Calu3 (cell line): ENCODE results near the gene TRPM1. TPM values are rescaled to one million over a fixed set of nuclear protein-coding genes. Genes with fewer than 3 reads are reported as not detected.

Experiments
- BruUV-seq: library from RNA; stranded (reverse); fragments of 400-500 nt; replicated peaks from 2 replicates; lab custom pipeline; 2021; lab: Mats Ljungman, UMichigan
- CTCF ChIA-PET: fragments of 300-600 bp; sonication (Branson Sonifier 250); formaldehyde crosslinking; loops from one replicate; lab custom pipeline; 2022; ENCODE audit warnings: antibody characterized with exemption; lab: Charles Lee
- DNase-seq: peaks from one replicate; pipeline ENCODE4 v3.0.0; 2022
- H3K27ac Mint-ChIP-seq: one replicate; pipeline ENCODE4 v1.8.0; 2022; ENCODE audit warnings: mixed read lengths; ENCODE audit not compliant: unreplicated experiment
- H3K27me3 Mint-ChIP-seq: one replicate; pipeline ENCODE4 v1.8.0; 2022; ENCODE audit warnings: mixed read lengths; ENCODE audit not compliant: unreplicated experiment
- H3K36me3 Mint-ChIP-seq: one replicate; pipeline ENCODE4 v1.8.0; 2022; ENCODE audit warnings: mild to moderate bottlenecking, moderate library complexity, mixed read lengths; ENCODE audit not compliant: insufficient read depth, unreplicated experiment
- H3K4me1 Mint-ChIP-seq: one replicate; pipeline ENCODE4 v1.8.0; 2022; ENCODE audit warnings: mild to moderate bottlenecking, low read depth, mixed read lengths; ENCODE audit not compliant: unreplicated experiment
- H3K4me3 Mint-ChIP-seq: one replicate; pipeline ENCODE4 v1.8.0; 2022; ENCODE audit warnings: mild to moderate bottlenecking, low read depth, moderate library complexity, mixed read lengths; ENCODE audit not compliant: unreplicated experiment
- H3K9me3 Mint-ChIP-seq: one replicate; pipeline ENCODE4 v1.8.0; 2022; ENCODE audit warnings: low read depth, mixed read lengths; ENCODE audit not compliant: unreplicated experiment
- CTCF ChIP-seq: fragments of 200-600 bp; IDR thresholded peaks from one replicate; pipeline ENCODE4 v1.8.0; 2022; ENCODE audit warnings: antibody characterized with exemption; ENCODE audit not compliant: unreplicated experiment
- intact Hi-C: fragments of 100-400 bp; cut with micrococcal nuclease; formaldehyde crosslinking; loops from one replicate; pipeline ENCODE4 v1.10.0; 2022; ENCODE audit not compliant: unreplicated experiment
- total RNA-seq: library from RNA; stranded (reverse); gene quantifications from 2 replicates; pipeline ENCODE4 v1.2.3, GENCODE V29; 2022

Gene TRPM1
- total RNA-seq, 1 experiment from 2014 or later: not detected

- H3K4me1 Mint-ChIP-seq: no peaks in the 10 kb centered on the region
- no peak for DNase-seq
- CTCF ChIA-PET: interaction anchor here (0.6 kb wide), 1 partner anchor 297 kb away, joined by 3 read pairs; no protein-coding TSS in a partner anchor
- BruUV-seq: no TSS peak
- no peaks in the 10 kb centered on the region for H3K36me3 Mint-ChIP-seq
- intact Hi-C loops: no loop called here
- no peaks in the 10 kb centered on the region for H3K9me3 Mint-ChIP-seq
- H3K4me3 Mint-ChIP-seq: no peak overlapping the region
- no peaks in the 10 kb centered on the region for H3K27me3 Mint-ChIP-seq
- no peak overlapping the region for H3K27ac Mint-ChIP-seq
- TF ChIP-seq CTCF: no peak
Measured at GRCh38 chr15:31098953-31099740, 2.4 kb downstream of the TRPM1 start.

- Mint-ChIP-seq H3K27me3 (no peaks in the 10 kb centered on the region), H3K36me3 (no peaks in the 10 kb centered on the region), H3K9me3 (no peaks in the 10 kb centered on the region), H3K4me3 (no peak overlapping the region), H3K4me1 (no peaks in the 10 kb centered on the region), H3K27ac (no peak overlapping the region)
- intact Hi-C loops: no loop called here
- no TSS peak for BruUV-seq
- TF ChIP-seq CTCF: no peak
- CTCF ChIA-PET: no interaction called here
- no peak for DNase-seq
Measured at GRCh38 chr15:31098491-31098917, 3.0 kb downstream of the TRPM1 start.

GRCh38 chr15:31096563-31096962 lies 5.0 kb downstream of the TRPM1 start:
- no peak for TF ChIP-seq CTCF
- Mint-ChIP-seq H3K36me3 (no peaks in the 10 kb centered on the region), H3K4me1 (no peaks in the 10 kb centered on the region), H3K4me3 (no peak overlapping the region), H3K9me3 (no peaks in the 10 kb centered on the region), H3K27me3 (no peaks in the 10 kb centered on the region), H3K27ac (no peak overlapping the region)
- no peak for DNase-seq
- CTCF ChIA-PET: no interaction called here
- intact Hi-C loops: no loop called here
- no TSS peak for BruUV-seq

GRCh38 chr15:31091481-31091880 lies 10.0 kb downstream of the TRPM1 start:
- CTCF ChIA-PET: interaction anchor here (1.6 kb wide), 1 partner anchor 38 kb away, joined by 3 read pairs; no protein-coding TSS in a partner anchor
- BruUV-seq: no TSS peak
- Mint-ChIP-seq H3K36me3 (no peaks in the 10 kb centered on the region), H3K4me1 (no peaks in the 10 kb centered on the region), H3K9me3 (no peaks in the 10 kb centered on the region), H3K27ac (no peak overlapping the region), H3K27me3 (no peaks in the 10 kb centered on the region), H3K4me3 (no peak overlapping the region)
- intact Hi-C loops: no loop called here
- DNase-seq: no peak
- TF ChIP-seq CTCF: no peak
